ENCODE data around the gene CCSAP.

CCSAP gene

DNA sequence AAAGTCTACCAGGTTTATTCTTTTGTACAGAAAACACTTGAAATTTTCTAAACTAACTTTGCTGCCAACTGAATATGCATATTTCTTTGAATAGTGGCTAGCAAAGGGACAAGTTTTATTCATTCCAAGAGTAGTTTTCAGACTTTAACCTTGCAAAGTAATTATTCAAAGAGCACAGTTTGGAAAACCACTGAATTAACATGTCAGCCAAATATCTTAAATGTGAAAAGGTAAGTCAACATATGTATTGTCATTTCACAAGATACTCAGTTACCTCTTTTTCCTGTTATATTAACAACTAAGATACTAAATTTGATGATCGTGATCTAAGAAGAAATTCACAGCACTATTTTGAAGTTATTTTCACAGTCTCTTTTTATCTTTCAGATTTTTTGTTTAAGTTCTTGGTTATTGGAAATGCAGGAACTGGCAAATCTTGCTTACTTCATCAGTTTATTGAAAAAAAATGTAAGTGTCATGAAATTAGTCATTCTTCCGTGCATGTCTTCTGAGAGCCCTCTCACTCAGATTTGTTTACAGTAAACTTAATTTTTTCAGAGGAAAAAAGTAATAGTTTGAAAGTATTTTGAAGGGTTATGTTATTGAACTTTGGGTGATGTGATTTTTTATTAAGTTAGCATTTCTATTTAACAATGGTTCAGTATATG is 56.6 kb downstream of the CCSAP start:
- DNase-seq (ENCODE audit: low read depth), result no peak

DNA sequence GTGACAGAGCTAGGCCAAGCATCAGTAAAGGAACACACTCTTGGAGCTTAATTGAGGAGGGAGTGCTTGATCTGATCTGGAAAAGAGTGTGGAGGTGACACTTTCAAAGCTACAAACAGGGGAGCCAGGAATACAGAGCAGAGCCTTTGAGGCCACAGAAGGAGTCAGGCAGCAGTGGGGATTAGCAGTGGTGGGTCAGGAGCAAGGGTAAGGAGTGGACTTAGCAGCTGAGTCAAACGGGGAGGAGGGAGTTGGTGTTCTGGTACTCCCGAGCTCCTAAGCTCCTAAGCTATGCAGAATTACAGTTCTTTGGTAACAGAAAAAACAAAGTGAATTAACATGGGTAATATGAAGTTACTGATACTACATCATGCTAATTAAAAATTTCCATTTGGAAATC is 57.4 kb downstream of the CCSAP start:
- DNase-seq (ENCODE audit: low read depth), result no peak

DNA sequence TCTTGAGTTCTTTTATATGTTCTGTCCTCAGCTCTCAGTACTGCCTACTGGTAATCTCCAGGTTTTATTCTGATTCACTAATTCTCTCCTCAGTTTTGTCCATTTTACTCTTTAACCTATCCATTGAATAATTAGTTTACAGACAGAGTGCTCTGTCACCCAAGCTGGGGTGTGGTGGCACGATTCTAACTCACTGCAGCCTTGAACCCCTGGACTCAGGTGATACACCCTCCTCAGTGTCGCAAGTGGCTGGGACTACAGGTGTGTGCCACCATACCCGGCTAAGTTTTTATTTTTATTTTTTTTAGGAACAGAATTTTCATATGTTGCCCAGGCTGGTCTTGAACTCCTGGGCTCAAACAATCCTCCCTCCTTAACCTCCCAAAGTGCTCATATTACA is 58.0 kb downstream of the CCSAP start:
- no peak for DNase-seq (ENCODE audit: low read depth)

DNA sequence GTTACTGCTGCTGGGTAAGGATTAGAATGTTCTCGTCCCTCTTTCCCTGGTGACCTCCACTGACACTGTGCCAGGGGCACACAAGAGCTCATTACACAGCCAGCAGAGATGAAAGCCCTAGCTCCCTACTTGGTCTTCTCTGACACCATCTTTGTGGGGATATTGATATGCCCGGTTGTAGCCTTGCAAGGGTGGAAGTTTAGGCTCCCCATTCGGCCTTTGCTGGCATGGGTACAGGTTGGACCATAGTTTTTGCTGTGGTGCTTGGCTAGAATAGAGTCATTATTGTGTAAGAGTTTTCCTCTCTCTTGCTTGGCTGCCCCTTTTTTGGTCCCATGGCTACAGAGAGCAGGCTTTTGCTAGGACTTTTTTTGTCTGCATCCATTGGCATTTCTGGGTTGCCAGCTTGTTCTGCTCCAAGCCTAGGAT is 59.6 kb downstream of the CCSAP start:
- DNase-seq (ENCODE audit: low read depth), result no peak

DNA sequence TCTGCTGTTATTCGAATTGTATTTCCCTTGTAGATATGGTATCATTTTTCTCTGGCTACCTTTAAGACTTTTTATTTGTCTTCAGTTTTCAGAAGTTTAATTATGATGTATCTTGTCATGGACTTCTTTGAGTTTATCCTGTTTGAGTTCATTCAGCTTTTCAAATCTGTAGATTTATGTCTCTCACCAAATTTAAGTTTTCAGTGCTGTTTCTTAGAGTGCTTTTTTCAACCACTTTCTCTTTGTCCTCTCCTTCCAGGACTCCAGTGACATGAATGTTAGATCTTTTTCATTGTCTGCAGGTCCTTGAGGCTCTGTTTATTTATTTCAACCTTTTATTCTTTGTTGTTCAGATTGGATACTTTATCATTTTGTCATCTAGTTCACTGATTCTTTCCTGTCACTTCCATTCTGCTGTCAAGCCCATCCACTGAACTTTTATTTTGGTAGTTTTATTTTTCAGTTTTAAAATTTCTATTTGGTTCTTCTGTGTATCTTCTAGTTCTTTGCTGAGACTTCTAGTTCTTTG is 60.5 kb downstream of the CCSAP start:
- no peak for DNase-seq (ENCODE audit: low read depth)

DNA sequence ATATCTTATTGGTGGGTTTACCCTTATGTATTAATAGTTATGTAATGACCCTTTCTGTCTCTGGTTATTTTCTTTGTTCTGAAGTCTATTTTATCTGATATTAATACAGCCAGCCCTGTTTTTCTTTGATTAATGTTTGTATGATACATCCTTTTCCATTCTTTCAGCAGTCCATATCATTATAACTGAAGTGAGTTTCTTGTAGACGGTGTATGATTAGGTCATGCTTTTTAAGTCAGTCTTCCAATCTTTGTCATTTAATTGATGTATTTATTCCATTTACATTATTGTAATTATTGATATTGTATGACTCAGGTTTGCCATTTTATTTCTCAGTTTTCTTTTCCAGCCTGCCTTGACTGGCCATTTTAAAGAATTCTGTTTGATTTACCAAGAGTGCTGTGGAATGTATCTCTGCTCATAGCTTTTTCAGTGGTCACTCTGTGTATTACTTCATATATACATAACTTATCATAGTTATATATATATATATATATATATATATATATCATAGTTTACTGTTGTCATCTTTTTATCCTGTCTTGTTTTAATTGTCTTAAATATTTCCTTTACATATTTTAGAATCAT is 61.4 kb downstream of the CCSAP start:
- DNase-seq (ENCODE audit: low read depth), result no peak

DNA sequence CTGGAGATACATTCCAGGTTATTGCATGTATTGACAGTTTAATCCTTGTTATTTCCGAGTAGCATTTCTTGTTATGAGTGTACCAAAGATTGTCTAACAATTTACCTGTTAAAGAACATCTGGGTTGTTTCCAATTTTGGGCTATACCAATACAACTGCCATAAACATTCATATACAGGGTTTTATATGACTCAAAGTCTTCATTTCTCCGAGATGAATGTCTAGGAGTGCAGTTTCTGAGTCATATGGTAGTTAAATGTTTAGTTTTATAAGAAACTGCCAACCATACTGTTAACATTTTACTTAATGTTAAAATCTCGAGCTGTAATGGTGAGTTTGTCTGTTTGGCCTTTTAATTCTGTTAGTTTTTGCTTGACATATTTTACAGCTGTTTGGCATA is 61.9 kb downstream of the CCSAP start:
- no peak for DNase-seq (ENCODE audit: low read depth)

DNA sequence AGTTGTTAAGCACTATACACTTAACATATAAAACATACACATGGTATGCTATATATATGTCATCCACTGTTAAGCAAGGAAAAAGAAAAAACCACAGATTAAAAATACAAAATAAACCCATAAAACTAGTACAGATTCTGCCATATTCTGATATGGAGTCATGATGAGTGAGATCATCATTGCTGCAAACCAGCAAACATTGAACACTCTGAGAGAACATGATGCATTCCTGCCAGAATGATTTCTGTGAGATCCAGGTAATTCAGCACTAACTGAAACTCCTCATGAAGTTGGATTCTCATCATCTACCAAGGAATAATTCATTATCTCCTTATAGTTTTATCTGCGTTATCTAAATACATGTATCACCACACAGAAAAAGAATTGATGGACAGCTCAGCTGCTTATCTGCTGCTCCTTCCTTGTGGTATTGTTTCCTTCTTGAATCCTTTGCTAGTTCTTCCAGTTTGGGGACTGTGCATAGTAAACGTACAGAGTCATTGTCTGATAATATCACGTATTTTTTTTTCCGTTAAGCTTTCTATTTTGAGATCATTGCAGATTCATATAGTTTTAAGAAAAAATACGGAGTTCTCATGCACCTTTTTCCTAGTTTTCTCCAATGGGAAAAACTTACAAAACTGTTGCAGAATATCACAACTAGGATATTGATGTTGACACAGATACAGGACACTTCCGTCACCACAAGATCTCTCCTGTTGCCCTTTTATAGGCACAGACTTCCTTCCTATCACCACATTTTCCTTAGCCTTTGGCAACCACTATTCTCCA is 62.6 kb downstream of the CCSAP start:
- no peak for DNase-seq (ENCODE audit: low read depth)

DNA sequence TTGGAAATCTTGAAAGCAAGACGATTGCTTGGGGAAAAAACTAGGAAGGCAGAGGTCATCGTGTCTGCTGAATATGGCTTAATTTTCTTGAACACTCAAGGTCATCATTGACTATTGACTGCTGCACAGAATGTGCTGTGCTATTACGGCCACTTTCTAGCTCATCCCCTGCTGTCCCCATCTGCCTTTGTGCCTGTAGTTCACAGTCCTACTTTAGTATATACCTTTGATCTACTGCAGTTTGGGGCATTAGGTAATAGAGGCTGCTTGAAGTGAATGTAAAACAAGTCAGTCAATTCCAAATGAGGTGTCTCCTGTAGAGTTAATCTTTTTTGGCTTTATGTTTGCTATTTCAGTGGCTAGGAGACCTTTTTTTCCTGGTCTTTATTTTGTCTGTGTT is 63.6 kb downstream of the CCSAP start:
- no peak for DNase-seq (ENCODE audit: low read depth)

DNA sequence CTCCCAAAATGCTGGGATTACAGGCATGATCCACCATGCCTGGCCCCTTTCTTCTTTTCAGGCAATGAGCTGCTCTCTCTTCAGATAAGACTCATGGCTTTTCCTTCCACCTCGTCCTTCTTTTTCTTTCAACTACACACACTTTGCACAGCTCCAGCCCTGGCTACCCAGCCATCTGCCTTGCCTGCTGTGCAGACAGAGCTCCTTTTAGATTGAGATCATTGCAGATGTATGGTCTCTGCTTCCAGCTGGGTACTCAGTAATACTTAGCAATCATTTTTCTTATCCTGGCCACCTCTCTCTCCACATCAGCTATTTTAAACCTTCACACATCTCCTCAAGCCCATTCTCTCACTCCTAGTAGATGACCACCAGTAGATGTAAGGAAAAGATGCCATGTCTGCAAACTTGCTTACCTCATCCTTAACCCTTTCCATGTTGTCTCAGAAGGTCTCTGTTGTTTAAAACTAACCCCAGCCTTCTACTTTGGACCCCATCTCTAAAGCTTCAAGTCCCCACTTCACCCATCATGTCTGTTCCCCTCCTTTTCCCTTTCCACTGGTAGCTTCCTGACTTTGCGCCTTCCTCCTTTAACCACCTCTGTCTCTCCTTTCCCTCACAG is 64.6 kb downstream of the CCSAP start:
- no peak for DNase-seq (ENCODE audit: low read depth)

DNA sequence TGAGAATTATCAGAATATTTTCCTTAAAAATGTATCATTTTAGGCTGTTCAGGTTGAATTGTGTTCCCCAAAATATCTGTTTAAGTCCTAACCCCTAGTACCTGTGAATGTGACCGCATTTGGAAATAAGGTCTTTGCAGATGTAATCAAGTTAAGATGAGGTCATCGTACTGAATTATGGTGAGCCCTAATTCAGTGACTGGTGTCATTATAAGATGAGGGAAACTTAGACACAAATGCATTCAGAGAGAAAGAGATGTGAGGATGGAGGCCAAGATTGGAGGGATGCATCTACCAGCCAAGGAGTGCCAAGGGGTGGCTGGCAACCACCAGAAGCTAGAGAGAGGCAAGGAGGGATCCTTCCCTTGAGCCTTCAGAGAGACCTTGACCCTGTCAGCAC is 67.8 kb downstream of the CCSAP start:
- no peak for DNase-seq (ENCODE audit: low read depth)

DNA sequence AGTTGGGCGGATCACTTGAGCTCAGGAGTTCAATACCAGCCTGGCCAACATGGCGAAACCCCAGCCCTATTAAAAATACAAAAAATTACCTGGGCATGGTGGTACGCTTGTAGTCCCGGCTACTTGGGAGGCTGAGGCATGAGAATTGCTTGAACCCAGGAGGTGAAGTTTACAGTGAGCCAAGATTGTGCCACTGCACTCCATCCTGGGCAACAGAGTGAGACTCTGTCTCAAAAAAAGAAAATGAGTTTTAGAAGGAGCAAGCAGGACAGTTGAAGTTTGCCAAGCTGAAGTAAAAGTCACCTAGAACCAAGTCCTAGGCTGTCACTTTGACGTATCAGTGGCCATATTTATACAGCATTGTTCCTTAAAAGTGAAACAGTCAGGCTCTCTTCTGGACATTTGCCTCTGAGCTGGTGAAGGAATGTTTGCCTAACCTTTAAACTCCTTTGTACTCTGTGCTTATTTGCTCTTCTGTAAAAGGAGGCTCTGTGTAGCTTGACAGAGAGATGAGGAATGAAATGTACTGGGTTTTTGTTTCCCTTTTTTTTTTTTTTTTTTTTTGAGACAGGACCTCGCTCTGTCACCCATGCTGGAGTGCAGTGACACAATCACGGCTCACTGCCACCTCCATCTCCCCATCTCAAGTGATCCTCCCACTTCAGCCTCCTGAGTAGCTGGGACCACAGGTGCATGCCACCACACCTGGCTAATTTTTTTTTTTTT is 69.2 kb downstream of the CCSAP start:
- no peak for DNase-seq (ENCODE audit: low read depth)

DNA sequence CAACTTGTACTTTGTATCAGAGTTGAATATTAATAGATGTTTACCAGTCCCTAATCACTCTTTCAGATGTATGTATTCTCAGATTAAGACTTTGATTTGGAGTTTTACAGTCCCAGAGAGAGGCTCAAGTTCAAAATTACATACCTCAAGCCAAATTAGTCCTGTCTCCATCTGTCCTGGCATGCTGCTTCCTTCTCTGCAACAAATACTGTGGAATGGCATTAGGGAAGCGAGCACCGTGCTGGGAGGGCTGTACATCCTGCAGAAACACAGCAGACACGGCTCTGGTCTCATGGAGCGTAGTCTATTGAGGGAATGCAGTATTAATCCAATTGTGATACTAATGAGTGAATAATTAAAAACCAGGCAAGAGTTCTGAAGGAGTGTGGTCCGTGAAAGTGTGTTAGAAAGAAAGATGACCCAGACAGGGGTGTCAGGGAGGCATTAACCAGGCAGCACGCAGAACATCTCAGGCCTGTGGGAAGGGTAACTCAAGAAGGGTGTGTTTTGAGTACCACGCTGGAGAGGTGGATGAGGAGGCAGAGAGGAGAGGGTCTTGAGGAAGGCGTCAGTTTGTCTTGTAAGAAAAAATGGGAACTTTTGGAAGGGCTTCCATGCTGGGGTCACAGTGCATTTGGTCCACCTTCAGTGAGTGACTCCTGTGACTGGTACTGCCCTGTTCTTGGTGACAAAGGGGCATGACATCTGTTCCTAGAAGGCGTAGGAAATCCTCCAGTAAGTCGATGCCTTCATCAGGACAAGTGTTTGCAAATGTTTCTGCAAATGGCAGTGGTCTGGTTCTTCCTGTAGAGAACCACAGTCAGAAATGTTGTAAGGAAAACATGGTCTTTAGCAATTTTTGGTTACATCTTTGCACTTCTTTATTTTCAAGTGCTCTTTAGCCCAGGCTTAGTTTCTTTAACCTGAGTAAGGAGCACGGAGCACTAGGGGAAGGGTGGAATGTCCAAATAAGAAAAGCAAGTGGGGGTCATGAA is 70.4 kb downstream of the CCSAP start:
- no peak for DNase-seq (ENCODE audit: low read depth)

DNA sequence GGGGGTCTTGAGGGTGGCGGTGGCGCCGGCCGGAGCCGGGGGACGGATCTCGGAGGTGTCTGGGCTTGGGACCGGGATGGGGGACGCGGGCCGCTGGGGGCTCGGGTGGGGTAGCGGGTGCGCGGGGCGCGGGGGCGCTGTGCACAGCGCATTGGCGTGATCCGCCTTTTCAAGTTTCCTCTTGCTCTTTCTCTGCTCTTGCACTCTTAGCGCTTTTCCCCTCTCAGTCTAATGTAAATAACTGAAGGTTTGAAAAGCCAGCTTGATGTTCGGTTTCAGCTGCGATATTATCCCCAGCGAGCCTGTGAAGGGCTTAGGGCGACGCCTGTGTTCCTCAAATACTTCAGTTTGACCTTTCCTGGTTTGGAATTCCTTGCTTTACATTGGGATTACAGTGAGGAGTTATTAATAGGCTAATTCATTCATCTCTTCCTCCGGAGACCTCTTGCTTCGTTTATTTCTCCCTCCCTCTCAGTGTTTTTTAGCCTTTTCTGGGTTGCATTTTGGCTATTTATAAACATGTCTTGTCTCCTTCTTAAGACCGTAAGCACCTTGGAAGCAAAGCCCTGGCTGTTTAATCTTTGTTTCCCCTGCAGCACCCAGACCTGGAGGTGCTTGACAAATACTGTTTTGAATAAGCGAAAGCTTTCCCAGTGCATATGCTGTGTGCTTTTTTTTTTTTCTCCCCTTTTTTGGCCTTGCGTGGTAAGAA is 71.2 kb downstream of the CCSAP start:
- DNase-seq (ENCODE audit: low read depth), result no peak
